Thyroid gland (tissue), 4 donors: ENCODE results near the gene RDX. TPM values are rescaled to one million over a fixed set of nuclear protein-coding genes. Genes with fewer than 3 reads are reported as not detected.

Source experiments
- DNase-seq, 2 donors: peaks; one replicate each; pipeline ENCODE4 v3.0.0-alpha.2; 2019
- H3K27ac ChIP-seq, 3 donors: fragments of 200-600 bp; sonication (generic); 1 replicate in 2 of 3; 2 replicates in 1 of 3; pipeline ENCODE4 v1.5.1; 2016 to 2019; ENCODE audit warnings: mild to moderate bottlenecking in 1 of 3, moderate library complexity in 1 of 3
- H3K27me3 ChIP-seq: fragments of 200-600 bp; sonication (generic); one replicate; pipeline ENCODE4 v1.5.1; 2019
- H3K36me3 ChIP-seq, 2 donors: fragments of 200-600 bp; sonication (generic); one replicate each; pipeline ENCODE4 v1.5.1; 2016 to 2019
- H3K4me1 ChIP-seq, 2 donors: fragments of 200-600 bp; sonication (generic); one replicate each; pipeline ENCODE4 v1.5.1; 2017 to 2019
- H3K4me3 ChIP-seq, 3 donors: fragments of 200-600 bp; sonication (generic); replicated peaks in 1 of 3; 1 replicate in 2 of 3; 2 replicates in 1 of 3; pipeline ENCODE4 v1.5.1; 2016; ENCODE audit warnings: mild to moderate bottlenecking in 1 of 3
- H3K9me3 ChIP-seq: fragments of 200-600 bp; sonication (generic); one replicate; pipeline ENCODE4 v1.5.1; 2017
- CTCF ChIP-seq, 6 experiments: fragments of 200-600 bp in 3 of 6; fragments of 450-650 bp in 3 of 6; sonication (generic) in 3 of 6; IDR thresholded peaks; one replicate each; pipeline ENCODE4 v1.5.1; 2016 to 2019; ENCODE audit warnings: antibody characterized with exemption in 6 of 6, mild to moderate bottlenecking in 2 of 6, inconsistent platforms in 1 of 6, moderate library complexity in 1 of 6
- WGBS, 2 donors: methylation state at CpG; one replicate each; pipeline ENCODE4 v1.1.5; 2017; 5-methylcytosine and 5-hydroxymethylcytosine counted together
- intact Hi-C: fragments of 100-400 bp; cut with DNase I; formaldehyde crosslinking; loops from one replicate; pipeline ENCODE4 v1.15.1; 2023
- total RNA-seq, 4 donors: library from RNA; depleted of rRNA; stranded (reverse); fragments of >200 nt; gene quantifications; one replicate each; pipeline ENCODE4 v1.2.3, GENCODE V29; 2016

RDX gene
- total RNA-seq, 4 donors from 2014 or later: 83.2 to 138 (median 107) TPM

GRCh38 chr11:110125632-110126031, 170.8 kb downstream of the RDX start:
- no peak overlapping the region for H3K4me3 ChIP-seq
- WGBS, 2 donors: 95% methylated on average over 4 of the region's 4 CpGs
- no peak overlapping the region for H3K27ac ChIP-seq
- no peaks in the 10 kb centered on the region for H3K9me3 ChIP-seq
- TF ChIP-seq CTCF (IDR thresholded peaks at IDR 0.05): no peak
- H3K4me1 ChIP-seq: peaks cover 17 to 22% of the 10 kb centered on the region in 2 donors
- no peaks in the 10 kb centered on the region for H3K36me3 ChIP-seq
- H3K27me3 ChIP-seq: no peaks in the 10 kb centered on the region
- intact Hi-C loops: no loop called here
- DNase-seq: no peak

Other genes with a start within 250 kb of the RDX start
- 10 to 100 TPM; 20.9 to 49.7 (median 30.6) TPM for gene ZC3H12C, start 203.2 kb downstream of the RDX start, total RNA-seq
- gene FDX1, start 133.3 kb upstream of the RDX start, total RNA-seq: 10 to 100 TPM; 28.9 to 58.5 (median 39.6) TPM